ENCODE data around the gene PTPRK. TPM values are rescaled to one million over a fixed set of nuclear protein-coding genes. Genes with fewer than 3 reads are reported as not detected.

PTPRK gene
- total and polyA plus RNA-seq, 2 of the 8 experiments (the other 6 are each of a cell fraction or from before 2014, with no cell fraction given): 11.4 to 47.3 TPM

- H3K27me3 ChIP-seq (replicated peaks in 1 of 4; ENCODE audit: control insufficient read depth in 3 of 4, extremely low read depth in 1 of 4, insufficient read depth in 3 of 4, low read length in 3 of 4): no peaks in the 10 kb centered on the region; a peak in 2 of 7 replicates
- DNase-seq (ENCODE audit: low read depth in 1 of 2, low spot score in 2 of 2) (no peak), FAIRE-seq (no peak)
- H3K14ac ChIP-seq (ENCODE audit: insufficient read length): no peak overlapping the region
- H2BK12ac ChIP-seq (ENCODE audit: low read depth, low read length): no peak overlapping the region
- H3K4me1 ChIP-seq (replicated peaks in 1 of 4; ENCODE audit: control insufficient read depth in 3 of 4, insufficient read depth in 4 of 4, low read length in 3 of 4): peaks cover 0 to 24% (median 11%) of the 10 kb centered on the region in 4 experiments; a peak in 4 of 7 replicates
- H2AK5ac ChIP-seq (ENCODE audit: low read depth, low read length): no peak overlapping the region
- H2BK5ac ChIP-seq (ENCODE audit: low read depth, low read length): no peak overlapping the region
- no peaks in the 10 kb centered on the region; a peak in 2 of 8 replicates for H3K36me3 ChIP-seq (ENCODE audit: control insufficient read depth in 2 of 4, insufficient read depth in 4 of 4, low read length in 3 of 4)
- H4K20me1 ChIP-seq (replicated peaks in 1 of 2; ENCODE audit: control insufficient read depth in 1 of 2, insufficient read depth in 2 of 2, low read length in 2 of 2): peaks cover 18 to 19% of the 10 kb centered on the region in 2 experiments
- POLR2A ChIA-PET (ENCODE audit: partially characterized antibody): no interaction called here
- no peak overlapping the region for H3K9ac ChIP-seq (replicated peaks in 1 of 4; ENCODE audit: extremely low read depth in 1 of 4, low read depth in 3 of 4, low read length in 3 of 4)
- H3K4ac ChIP-seq (replicated peaks; ENCODE audit: insufficient read length, low read depth, low read length): no peak overlapping the region
- no peak overlapping the region for H3K18ac ChIP-seq (ENCODE audit: extremely low read depth, low read length)
- no peaks in the 10 kb centered on the region for H3K9me3 ChIP-seq (ENCODE audit: insufficient read depth in 2 of 2, low read depth in 1 of 2, low read length in 1 of 2)
- H2BK20ac ChIP-seq (ENCODE audit: low read length): no peak overlapping the region
- no peak overlapping the region for H4K91ac ChIP-seq (replicated peaks; ENCODE audit: insufficient read length, low read length)
- H3K56ac ChIP-seq (replicated peaks; ENCODE audit: insufficient read length, low read depth, low read length): no peak overlapping the region
- 0 out of 2 replicates have a peak, but pooled peaks cover 2% of the 10 kb centered on the region for H3K79me1 ChIP-seq (ENCODE audit: low read depth, low read length)
- H3K27ac ChIP-seq (ENCODE audit: low read depth, low read length): no peak overlapping the region
- no peak overlapping the region for H2BK120ac ChIP-seq (replicated peaks; ENCODE audit: low read depth, low read length)
- peaks cover 0 to 82% of the 10 kb centered on the region in 2 experiments; a peak in 2 of 4 replicates for H3K79me2 ChIP-seq (ENCODE audit: control insufficient read depth in 1 of 2, insufficient read depth in 2 of 2, low read length in 2 of 2)
- H4K5ac ChIP-seq (ENCODE audit: insufficient read length, low read depth, low read length): no peak overlapping the region
- no peak overlapping the region for H3K4me3 ChIP-seq (ENCODE audit: extremely low read depth in 1 of 4, insufficient read depth in 2 of 4, low read depth in 3 of 4, low read length in 4 of 4)
- no peak overlapping the region for H2BK15ac ChIP-seq (ENCODE audit: low read length)
- no peak overlapping the region for H4K8ac ChIP-seq (ENCODE audit: extremely low read depth, insufficient read depth, low read length)
- CTCF ChIA-PET (ENCODE audit: partially characterized antibody): no interaction called here
- H3K23me2 ChIP-seq (ENCODE audit: low read depth, low read length): no peaks in the 10 kb centered on the region
- H2AFZ ChIP-seq (ENCODE audit: low read length): no peak overlapping the region
- no peak overlapping the region for H3K23ac ChIP-seq (ENCODE audit: insufficient read length)
- 89% methylated on average over 3 of the region's 4 CpGs; no CpG with 5 or more reads in 1 of the 2 experiments for WGBS, 2 experiments (ENCODE audit: extremely low coverage in 1 of 2, insufficient coverage in 1 of 2, insufficient read length in 1 of 2, insufficient replicate concordance in 2 of 2, low coverage in 1 of 2, low lambda C conversion rate in 2 of 2, missing lambda C conversion rate in 1 of 2)
- H3K4me2 ChIP-seq (ENCODE audit: insufficient read depth in 1 of 2, low read depth in 2 of 2, low read length in 2 of 2): no peak overlapping the region
- TF ChIP-seq CHD1 (IDR thresholded peaks at IDR 0.05; ENCODE audit: low read depth, low read length) (no peak), SIX5 (IDR thresholded peaks at IDR 0.05; ENCODE audit: low read depth, low read length) (no peak), RAD21 (IDR thresholded peaks at IDR 0.05 in 1 of 2, conservative IDR thresholded peaks at IDR 0.05 in 1 of 2; ENCODE audit: low read depth in 2 of 2, low read length in 2 of 2) (no peak), POLR2AphosphoS5 (IDR thresholded peaks at IDR 0.05; ENCODE audit: low read depth, low read length) (no peak), ASH2L (IDR thresholded peaks at IDR 0.05; ENCODE audit: low read length) (no peak), MAFK (IDR thresholded peaks at IDR 0.05; ENCODE audit: low read depth, low read length) (no peak), TCF12 (IDR thresholded peaks at IDR 0.05; ENCODE audit: low read depth, low read length) (no peak), TBP (IDR thresholded peaks at IDR 0.05; ENCODE audit: low read depth, low read length) (no peak), EGR1 (IDR thresholded peaks at IDR 0.05; ENCODE audit: borderline replicate concordance, low read depth, low read length) (no peak), BRCA1 (IDR thresholded peaks at IDR 0.05; ENCODE audit: low read depth, low read length) (no peak), RBBP5 (IDR thresholded peaks at IDR 0.05; ENCODE audit: borderline replicate concordance, low read depth, low read length) (no peak), CTBP2 (IDR thresholded peaks at IDR 0.05; ENCODE audit: borderline replicate concordance, insufficient read depth, insufficient read length, low read length) (no peak), CBX8 (IDR thresholded peaks at IDR 0.05; ENCODE audit: borderline replicate concordance, low read depth, low read length) (no peak), SRF (IDR thresholded peaks at IDR 0.05; ENCODE audit: low read depth, low read length) (no peak)
- TF ChIP-seq, protein P1, sequence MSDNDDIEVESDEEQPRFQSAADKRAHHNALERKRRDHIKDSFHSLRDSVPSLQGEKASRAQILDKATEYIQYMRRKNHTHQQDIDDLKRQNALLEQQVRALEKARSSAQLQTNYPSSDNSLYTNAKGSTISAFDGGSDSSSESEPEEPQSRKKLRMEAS (IDR thresholded peaks at IDR 0.05): no peak
Observed at GRCh38 chr6:128493877-128494276, 26.5 kb downstream of the PTPRK start.
